Mucosa of stomach (tissue), 1 donor: ENCODE results near the gene RGS12.

ENCODE experiments used
- H3K27me3 ChIP-seq: one replicate; pipeline ENCODE4 v1.7.0; 2013; ENCODE audit warnings: mild to moderate bottlenecking, low read length; ENCODE audit not compliant: control insufficient read depth, insufficient read depth
- H3K36me3 ChIP-seq: one replicate; pipeline ENCODE4 v1.7.0; 2013; ENCODE audit warnings: low read length; ENCODE audit not compliant: control insufficient read depth, insufficient read depth
- H3K4me1 ChIP-seq: one replicate; pipeline ENCODE4 v1.7.0; 2013; ENCODE audit warnings: mild to moderate bottlenecking, low read length; ENCODE audit not compliant: control insufficient read depth, insufficient read depth
- H3K4me3 ChIP-seq: one replicate; pipeline ENCODE4 v1.7.0; 2013; ENCODE audit warnings: low read length
- H3K9ac ChIP-seq: one replicate; pipeline ENCODE4 v1.7.0; 2013; ENCODE audit warnings: mild to moderate bottlenecking, low read length, moderate library complexity
- H3K9me3 ChIP-seq: one replicate; pipeline ENCODE4 v1.7.0; 2013; ENCODE audit warnings: mild to moderate bottlenecking, low read length, moderate library complexity; ENCODE audit not compliant: control insufficient read depth
- donor health status: Pancreatic carcinoma.

RGS12 gene, protein sequence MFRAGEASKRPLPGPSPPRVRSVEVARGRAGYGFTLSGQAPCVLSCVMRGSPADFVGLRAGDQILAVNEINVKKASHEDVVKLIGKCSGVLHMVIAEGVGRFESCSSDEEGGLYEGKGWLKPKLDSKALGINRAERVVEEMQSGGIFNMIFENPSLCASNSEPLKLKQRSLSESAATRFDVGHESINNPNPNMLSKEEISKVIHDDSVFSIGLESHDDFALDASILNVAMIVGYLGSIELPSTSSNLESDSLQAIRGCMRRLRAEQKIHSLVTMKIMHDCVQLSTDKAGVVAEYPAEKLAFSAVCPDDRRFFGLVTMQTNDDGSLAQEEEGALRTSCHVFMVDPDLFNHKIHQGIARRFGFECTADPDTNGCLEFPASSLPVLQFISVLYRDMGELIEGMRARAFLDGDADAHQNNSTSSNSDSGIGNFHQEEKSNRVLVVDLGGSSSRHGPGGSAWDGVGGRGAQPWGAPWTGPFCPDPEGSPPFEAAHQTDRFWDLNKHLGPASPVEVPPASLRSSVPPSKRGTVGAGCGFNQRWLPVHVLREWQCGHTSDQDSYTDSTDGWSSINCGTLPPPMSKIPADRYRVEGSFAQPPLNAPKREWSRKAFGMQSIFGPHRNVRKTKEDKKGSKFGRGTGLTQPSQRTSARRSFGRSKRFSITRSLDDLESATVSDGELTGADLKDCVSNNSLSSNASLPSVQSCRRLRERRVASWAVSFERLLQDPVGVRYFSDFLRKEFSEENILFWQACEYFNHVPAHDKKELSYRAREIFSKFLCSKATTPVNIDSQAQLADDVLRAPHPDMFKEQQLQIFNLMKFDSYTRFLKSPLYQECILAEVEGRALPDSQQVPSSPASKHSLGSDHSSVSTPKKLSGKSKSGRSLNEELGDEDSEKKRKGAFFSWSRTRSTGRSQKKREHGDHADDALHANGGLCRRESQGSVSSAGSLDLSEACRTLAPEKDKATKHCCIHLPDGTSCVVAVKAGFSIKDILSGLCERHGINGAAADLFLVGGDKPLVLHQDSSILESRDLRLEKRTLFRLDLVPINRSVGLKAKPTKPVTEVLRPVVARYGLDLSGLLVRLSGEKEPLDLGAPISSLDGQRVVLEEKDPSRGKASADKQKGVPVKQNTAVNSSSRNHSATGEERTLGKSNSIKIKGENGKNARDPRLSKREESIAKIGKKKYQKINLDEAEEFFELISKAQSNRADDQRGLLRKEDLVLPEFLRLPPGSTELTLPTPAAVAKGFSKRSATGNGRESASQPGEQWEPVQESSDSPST (N-terminal part only)

DNA sequence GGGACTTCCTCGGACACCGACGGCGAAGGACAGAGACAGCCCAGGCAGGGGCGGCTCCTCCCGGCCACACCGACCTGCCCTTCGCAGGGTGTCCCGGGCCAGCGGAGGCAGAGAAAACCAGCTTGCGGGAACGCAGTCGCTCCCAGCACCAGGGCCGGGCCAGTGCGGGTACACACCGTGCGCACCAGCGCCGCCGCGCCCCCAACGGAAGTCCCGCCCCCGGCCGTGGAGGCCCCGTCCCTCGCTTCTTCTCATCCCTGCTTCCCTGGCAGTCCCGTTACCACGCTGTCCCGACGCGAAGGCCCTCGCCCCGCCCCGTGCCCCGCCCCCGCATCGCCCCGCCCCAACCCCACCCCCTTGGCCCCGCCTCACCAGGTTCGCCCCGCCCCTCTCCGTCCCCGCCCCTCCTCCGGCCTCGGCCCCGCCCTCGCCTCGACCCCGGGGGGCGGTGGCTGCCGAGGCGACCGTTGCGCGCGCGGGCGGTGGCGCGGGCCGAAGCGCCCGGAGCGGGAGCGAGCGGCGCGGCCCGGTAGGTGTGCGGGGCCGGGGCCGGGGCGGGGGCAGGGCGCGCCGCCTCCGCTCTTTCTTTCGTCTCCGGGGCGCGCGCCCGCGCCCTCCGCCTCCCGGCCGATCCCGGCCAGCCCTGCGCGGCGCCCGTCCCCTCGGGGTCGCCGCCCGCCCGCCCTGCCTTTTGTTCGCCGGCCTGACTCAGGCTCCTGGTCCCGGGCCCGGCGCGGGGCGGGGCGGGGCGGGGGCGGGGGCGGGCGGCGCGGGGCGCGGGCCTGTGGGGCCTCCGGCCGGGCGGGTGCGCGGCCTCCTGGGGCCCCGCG lies at the start of gene RGS12:
TSS of gene RGS12 (plus strand) at position 451 of the 830 bp plus-strand sequence. CDS start 23,150 bp downstream, outside the sequence.
- H3K27me3 ChIP-seq: peaks cover 5% of the 10 kb centered on the region
- H3K9me3 ChIP-seq: no peaks in the 10 kb centered on the region
- H3K36me3 ChIP-seq: no peaks in the 10 kb centered on the region
- peak within 1 kb of the TSS; percentile 72 for H3K9ac ChIP-seq
- H3K4me3 ChIP-seq: peak within 1 kb of the TSS; percentile 25
- H3K4me1 ChIP-seq: peaks cover 17% of the 10 kb centered on the region

DNA sequence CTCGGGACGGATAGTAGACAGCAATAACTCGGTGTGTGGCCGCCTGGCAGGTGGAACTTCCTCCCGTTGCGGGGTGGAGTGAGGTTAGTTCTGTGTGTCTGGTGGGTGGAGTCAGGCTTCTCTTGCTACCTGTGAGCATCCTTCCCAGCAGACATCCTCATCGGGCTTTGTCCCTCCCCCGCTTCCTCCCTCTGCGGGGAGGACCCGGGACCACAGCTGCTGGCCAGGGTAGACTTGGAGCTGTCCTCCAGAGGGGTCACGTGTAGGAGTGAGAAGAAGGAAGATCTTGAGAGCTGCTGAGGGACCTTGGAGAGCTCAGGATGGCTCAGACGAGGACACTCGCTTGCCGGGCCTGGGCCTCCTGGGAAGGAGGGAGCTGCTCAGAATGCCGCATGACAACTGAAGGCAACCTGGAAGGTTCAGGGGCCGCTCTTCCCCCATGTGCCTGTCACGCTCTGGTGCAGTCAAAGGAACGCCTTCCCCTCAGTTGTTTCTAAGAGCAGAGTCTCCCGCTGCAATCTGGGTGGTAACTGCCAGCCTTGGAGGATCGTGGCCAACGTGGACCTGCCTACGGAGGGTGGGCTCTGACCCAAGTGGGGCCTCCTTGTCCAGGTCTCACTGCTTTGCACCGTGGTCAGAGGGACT lies 49.6 kb upstream of the RGS12 start:
- Histone ChIP-seq H3K4me1 (no peaks in the 10 kb centered on the region), H3K4me3 (no peak overlapping the region), H3K9me3 (no peaks in the 10 kb centered on the region), H3K27me3 (no peaks in the 10 kb centered on the region), H3K36me3 (peaks cover 5% of the 10 kb centered on the region), H3K9ac (no peak overlapping the region)

DNA sequence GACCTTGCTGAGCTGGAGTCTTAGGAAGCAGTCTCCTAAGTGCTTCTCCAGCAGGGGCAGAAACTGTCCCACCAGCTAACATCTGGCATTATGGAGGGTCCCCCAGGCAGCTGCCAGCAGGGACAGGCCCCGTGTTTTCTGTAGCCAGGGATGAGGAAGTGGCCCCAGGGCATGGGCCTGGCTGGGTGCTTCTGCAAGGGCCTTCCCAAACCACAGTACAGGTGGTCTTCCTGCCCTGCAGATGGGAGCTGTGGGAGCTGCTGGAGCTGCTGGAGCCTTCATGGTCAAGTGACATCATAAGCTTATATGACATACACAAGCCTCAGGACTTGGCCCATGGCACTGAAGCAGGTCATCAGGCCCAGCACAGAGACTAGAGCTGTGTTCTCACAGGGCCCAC lies 48.8 kb upstream of the RGS12 start:
- no peaks in the 10 kb centered on the region for H3K9me3 ChIP-seq
- no peaks in the 10 kb centered on the region for H3K4me1 ChIP-seq
- no peak overlapping the region for H3K9ac ChIP-seq
- H3K27me3 ChIP-seq: no peaks in the 10 kb centered on the region
- peaks cover 5% of the 10 kb centered on the region for H3K36me3 ChIP-seq
- H3K4me3 ChIP-seq: no peak overlapping the region

DNA sequence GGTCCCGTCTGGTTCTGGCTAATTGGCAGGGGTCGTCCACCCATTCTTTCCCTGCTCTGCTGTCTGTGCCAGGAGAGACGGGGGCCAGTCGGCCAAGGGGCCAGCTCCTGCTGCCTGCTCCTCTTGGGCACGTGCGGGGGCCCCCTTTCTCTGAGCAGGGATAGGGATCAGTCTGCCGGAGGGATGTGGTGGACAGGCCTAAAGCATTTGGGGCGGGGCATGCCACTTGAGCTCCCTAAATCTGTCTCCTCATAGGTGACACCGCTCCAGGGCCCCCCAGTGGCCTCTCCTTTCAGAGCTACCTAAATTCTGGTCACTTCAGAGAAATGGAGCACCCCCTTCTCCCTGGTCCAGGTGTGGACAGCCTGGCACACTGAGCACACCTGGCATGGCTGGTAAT lies 48.1 kb upstream of the RGS12 start:
- Histone ChIP-seq H3K27me3 (no peaks in the 10 kb centered on the region), H3K4me3 (no peak overlapping the region), H3K9me3 (no peaks in the 10 kb centered on the region), H3K9ac (no peak overlapping the region), H3K4me1 (no peaks in the 10 kb centered on the region), H3K36me3 (no peaks in the 10 kb centered on the region)

DNA sequence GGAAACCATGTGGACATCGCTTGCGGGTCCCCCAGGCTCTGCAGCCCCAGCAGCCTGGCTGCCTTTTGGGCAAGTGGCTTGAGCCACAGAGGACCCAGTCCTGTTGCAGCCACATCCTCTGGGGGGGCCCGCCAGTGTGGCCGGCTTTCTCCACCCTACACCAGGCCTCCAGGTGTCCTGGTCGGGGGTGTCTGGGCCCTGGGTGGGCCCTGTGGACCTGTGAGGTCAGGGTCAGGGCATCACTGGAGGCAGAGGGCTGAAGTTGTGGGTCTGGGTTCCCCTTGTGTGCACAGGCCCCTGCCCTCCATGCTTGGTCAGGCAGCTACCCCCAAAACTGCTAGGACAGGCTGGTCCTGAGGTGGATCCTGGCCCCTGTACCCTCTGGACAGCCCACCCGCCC lies 47.1 kb upstream of the RGS12 start:
- no peak overlapping the region for H3K9ac ChIP-seq
- no peaks in the 10 kb centered on the region for H3K9me3 ChIP-seq
- H3K4me1 ChIP-seq: no peaks in the 10 kb centered on the region
- no peak overlapping the region for H3K4me3 ChIP-seq
- no peaks in the 10 kb centered on the region for H3K27me3 ChIP-seq
- H3K36me3 ChIP-seq: no peaks in the 10 kb centered on the region

DNA sequence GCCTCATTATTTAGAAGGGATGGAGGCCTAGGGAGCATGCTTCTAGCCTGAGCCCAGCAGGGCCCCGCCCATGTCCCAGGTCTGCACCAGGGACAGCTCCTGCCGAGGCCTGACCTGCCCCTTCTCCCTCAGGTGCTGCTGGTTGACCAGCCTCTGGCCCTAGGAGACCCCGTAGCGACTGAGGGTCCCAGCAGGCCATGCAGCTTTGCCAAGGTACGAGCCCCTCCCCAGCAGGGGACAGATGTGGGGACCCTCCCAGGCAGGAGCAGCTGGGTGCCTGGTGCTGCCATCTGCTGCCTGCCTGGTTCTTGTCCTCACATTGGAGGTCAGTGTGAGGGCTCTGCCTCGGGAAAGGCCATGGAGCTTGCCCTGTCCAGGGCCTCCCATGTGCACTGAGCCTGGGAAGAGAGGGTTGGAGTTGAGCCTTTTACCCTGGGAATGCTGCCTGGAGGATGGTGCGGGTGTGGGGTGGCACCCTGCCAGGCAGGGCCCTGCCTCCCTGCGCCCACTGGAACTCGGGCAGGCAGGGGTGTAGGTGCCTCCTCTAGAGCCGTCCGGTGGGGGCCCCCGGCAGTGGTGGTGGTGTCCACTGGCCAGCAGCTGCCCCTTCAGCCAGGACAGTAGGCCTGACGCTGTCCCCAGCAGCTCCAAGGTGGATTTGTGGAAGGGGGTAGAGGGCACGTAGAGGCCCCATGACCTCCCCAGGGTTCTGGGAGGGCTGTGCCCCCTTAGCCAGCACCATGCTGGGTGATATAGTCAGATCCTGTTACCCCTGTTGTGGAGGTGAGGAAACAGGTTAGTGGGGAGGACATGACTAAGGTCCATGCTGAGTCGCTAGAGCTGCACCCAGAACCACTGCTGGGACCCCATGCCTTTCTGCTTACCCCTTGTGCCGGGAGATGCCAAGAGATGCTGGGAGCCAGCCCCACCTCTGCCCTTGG lies 46.1 kb upstream of the RGS12 start:
- H3K9ac ChIP-seq: no peak overlapping the region
- H3K4me1 ChIP-seq: no peaks in the 10 kb centered on the region

DNA sequence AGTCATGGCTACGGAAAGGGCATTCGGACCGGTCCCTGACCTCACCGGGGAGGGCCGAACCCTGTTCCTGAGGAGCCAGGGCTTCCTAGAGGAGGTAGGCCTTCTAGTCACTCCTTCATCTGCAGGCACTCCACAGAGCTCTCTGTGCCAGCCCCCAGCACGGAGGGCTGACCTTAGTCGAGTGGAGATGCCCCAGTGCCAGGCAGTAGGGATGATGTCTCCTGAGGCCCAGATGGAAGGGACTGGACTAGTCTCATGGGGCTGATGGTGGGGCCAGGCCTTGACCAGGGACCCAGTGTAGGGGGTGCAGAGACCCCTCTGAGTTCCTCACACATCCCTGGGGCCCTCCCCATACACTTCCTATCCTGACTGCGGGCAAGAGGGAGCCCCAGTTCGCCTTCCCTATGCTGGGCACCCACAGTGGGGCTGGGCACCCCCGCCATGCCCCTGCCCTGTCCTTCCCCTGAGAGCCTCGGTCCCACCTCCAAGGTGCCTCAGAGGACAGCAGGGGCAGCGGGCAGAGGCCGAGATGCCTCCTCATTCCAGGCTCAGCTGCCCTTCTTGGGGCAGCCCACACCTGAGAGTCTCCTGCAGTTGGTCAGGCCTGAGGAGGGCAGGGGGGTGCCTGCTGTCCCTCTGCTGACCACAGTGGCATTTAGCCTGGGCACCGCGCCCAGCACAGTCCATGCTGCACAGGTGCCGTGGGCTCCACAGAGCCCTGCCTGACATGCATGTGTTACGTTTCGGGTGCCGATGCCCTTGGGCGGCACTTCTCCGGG lies 45.2 kb upstream of the RGS12 start:
- Histone ChIP-seq H3K4me1 (no peaks in the 10 kb centered on the region), H3K27me3 (no peaks in the 10 kb centered on the region), H3K4me3 (no peak overlapping the region), H3K36me3 (no peaks in the 10 kb centered on the region), H3K9me3 (no peaks in the 10 kb centered on the region), H3K9ac (no peak overlapping the region)

More for the DNA sequence above, 46.1 kb upstream of the RGS12 start:
- no peaks in the 10 kb centered on the region for H3K36me3 ChIP-seq
- no peak overlapping the region for H3K4me3 ChIP-seq
- H3K27me3 ChIP-seq: no peaks in the 10 kb centered on the region
- no peaks in the 10 kb centered on the region for H3K9me3 ChIP-seq

DNA sequence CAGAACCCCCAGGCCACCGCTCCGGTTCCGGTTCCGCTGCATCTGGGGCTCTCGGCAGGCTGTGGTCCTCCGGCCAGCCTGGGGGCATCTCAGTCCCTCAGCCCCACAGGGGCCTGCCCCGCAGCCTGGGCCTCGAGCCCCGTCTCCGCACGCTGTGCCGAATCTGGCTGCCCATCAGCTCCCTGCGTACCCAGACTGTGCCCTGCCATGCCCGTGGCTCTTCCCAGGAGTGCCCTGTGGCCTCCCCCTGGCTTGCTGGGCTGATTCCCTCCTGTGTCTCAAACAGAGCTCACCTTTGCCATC lies 44.7 kb upstream of the RGS12 start:
- no peaks in the 10 kb centered on the region for H3K27me3 ChIP-seq
- no peaks in the 10 kb centered on the region for H3K36me3 ChIP-seq
- no peaks in the 10 kb centered on the region for H3K4me1 ChIP-seq
- no peak overlapping the region for H3K9ac ChIP-seq
- no peak overlapping the region for H3K4me3 ChIP-seq
- H3K9me3 ChIP-seq: no peaks in the 10 kb centered on the region

DNA sequence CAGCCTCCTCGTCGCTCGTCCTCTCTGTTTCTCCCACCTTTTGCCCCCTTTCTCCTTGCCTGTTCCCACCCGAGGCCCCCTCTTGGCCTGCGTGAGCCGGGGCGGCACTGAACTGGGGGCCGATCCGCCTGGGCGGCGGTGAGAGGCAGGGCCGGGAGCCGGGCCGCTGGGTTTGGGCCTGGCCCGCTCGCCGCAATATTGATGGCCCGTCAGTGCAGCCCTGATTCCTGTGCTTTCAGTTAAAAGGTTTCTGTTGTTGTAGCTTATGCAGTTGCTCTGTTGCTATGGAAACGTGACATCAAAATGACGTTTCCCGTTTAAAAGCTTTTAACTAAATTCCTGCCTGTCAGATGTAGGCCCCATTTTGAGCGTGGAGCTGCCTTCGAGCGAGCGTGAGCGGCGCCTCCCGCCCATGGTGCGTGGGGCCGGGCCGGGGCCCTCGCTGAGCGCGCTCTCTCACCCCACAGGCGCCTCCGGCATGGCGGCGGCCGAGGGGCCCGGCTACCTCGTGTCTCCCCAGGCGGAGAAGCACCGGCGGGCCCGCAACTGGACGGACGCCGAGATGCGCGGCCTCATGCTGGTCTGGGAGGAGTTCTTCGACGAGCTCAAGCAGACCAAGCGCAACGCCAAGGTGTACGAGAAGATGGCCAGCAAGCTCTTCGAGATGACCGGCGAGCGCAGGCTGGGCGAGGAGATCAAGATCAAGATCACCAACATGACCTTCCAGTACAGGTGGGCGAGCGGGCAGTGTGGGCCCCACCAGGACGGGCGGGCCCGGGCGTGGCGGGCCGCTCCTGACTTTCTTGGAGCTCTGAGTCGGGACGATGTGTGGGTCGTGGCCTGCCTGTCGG lies 43.8 kb upstream of the RGS12 start, which contains the start of gene MSANTD1:
TSS of gene MSANTD1 (plus strand) at position 349 of the 851 bp plus-strand sequence. CDS start at position 413, 64 bp downstream.
- Histone ChIP-seq H3K4me1 (no peaks in the 10 kb centered on the region), H3K9ac (no peak within 1 kb of the TSS), H3K36me3 (no peaks in the 10 kb centered on the region), H3K9me3 (no peaks in the 10 kb centered on the region), H3K27me3 (no peaks in the 10 kb centered on the region), H3K4me3 (no peak within 1 kb of the TSS)
